Esophagus muscularis mucosa (tissue), 3 donors: Measurements from ENCODE around the gene NTRK2.

Source experiments
- CTCF ChIP-seq, 3 experiments: fragments of 200-600 bp in 2 of 3; fragments of 450-650 bp in 1 of 3; sonication (generic) in 2 of 3; IDR thresholded peaks; one replicate each; pipeline ENCODE4 v1.5.1; 2017 to 2019; ENCODE audit warnings: antibody characterized with exemption in 3 of 3, mild to moderate bottlenecking in 2 of 3, moderate library complexity in 1 of 3
- POLR2AphosphoS5 ChIP-seq, 2 donors: sonication (generic); formaldehyde crosslinking; IDR thresholded peaks; one replicate each; pipeline ENCODE4 v1.6.1; 2017; ENCODE audit warnings: antibody characterized with exemption in 2 of 2

- TF ChIP-seq POLR2AphosphoS5 (IDR thresholded peaks at IDR 0.05), result no peak
- no peak for TF ChIP-seq CTCF (IDR thresholded peaks at IDR 0.05)
Observed at GRCh38 chr9:84705128-84705527, 35.6 kb downstream of the NTRK2 start.
